Mesodermal cell (in vitro differentiated cells): ENCODE measurements around the gene STPG3.
"Not testable (repeated sequence)": the region's sequence is repeated elsewhere in the genome, so short reads cannot be mapped to it uniquely, and the experiment has no call there.

Experiments
- H3K27ac ChIP-seq: 2 replicates; pipeline ENCODE4 v1.7.0; 2013; ENCODE audit warnings: mild to moderate bottlenecking, low read depth, low read length, moderate library complexity; ENCODE audit not compliant: severe bottlenecking
- H3K36me3 ChIP-seq: 2 replicates; pipeline ENCODE4 v1.7.1; 2013; ENCODE audit warnings: mild to moderate bottlenecking, low read length, moderate library complexity; ENCODE audit not compliant: control insufficient read depth, insufficient read depth
- H3K4me1 ChIP-seq: one replicate; pipeline ENCODE4 v1.7.1; 2013; ENCODE audit warnings: mild to moderate bottlenecking, low read length; ENCODE audit not compliant: insufficient read depth, control insufficient read depth, poor library complexity, severe bottlenecking
- H3K4me3 ChIP-seq: 2 replicates; pipeline ENCODE4 v1.7.0; 2013; ENCODE audit warnings: low read length, control low read depth, mild to moderate bottlenecking; ENCODE audit not compliant: insufficient read depth, poor library complexity, severe bottlenecking; ENCODE audit errors: extremely low read depth
- H3K9me3 ChIP-seq: 2 replicates; pipeline ENCODE4 v1.7.1; 2013; ENCODE audit warnings: mild to moderate bottlenecking, low read length, moderate library complexity; ENCODE audit not compliant: control insufficient read depth
- WGBS, 2 experiments: methylation state at CpG; one replicate each; pipeline ENCODE4 v1.1.5; 2013; ENCODE audit warnings: missing lambda C conversion rate in 2 of 2; ENCODE audit not compliant: insufficient coverage in 2 of 2; 5-methylcytosine and 5-hydroxymethylcytosine counted together

The STPG3 gene

GRCh38 chr9:137236238-137236935, 14.7 kb upstream of the STPG3 start:
- no peak overlapping the region for H3K27ac ChIP-seq
- H3K4me3 ChIP-seq: no peak overlapping the region
- no peaks in the 10 kb centered on the region for H3K36me3 ChIP-seq
- no peaks in the 10 kb centered on the region for H3K9me3 ChIP-seq
- 34 to 39% methylated on average over 28 to 29 of the region's 31 CpGs for WGBS, 2 experiments
- H3K4me1 ChIP-seq: peaks cover 5% of the 10 kb centered on the region

GRCh38 chr9:137236936-137237421, 14.1 kb upstream of the STPG3 start:
- peaks cover 5% of the 10 kb centered on the region for H3K36me3 ChIP-seq
- H3K9me3 ChIP-seq: no peaks in the 10 kb centered on the region
- 71 to 75% methylated on average over 9 to 10 of the region's 11 CpGs for WGBS, 2 experiments
- no peak overlapping the region for H3K27ac ChIP-seq
- H3K4me3 ChIP-seq: no peak overlapping the region
- peaks cover 5% of the 10 kb centered on the region for H3K4me1 ChIP-seq

- no peaks in the 10 kb centered on the region for H3K9me3 ChIP-seq
- peaks cover 12% of the 10 kb centered on the region for H3K4me1 ChIP-seq
- H3K36me3 ChIP-seq: peaks cover 16% of the 10 kb centered on the region
- H3K4me3 ChIP-seq: no peak overlapping the region
- WGBS, 2 experiments: 78 to 83% methylated on average over 11 of the region's 13 CpGs
- no peak overlapping the region for H3K27ac ChIP-seq
These were observed 13.0 kb upstream of the STPG3 start for GRCh38 chr9:137237759-137238726.

GRCh38 chr9:137239541-137240200, 11.4 kb upstream of the STPG3 start:
- H3K36me3 ChIP-seq: peaks cover 27% of the 10 kb centered on the region
- peak overlapping the region; percentile 91 for H3K27ac ChIP-seq
- WGBS, 2 experiments: 82 to 83% methylated on average over 4 to 9 of the region's 27 CpGs
- H3K4me1 ChIP-seq: peaks cover 12% of the 10 kb centered on the region
- H3K4me3 ChIP-seq: peak overlapping the region; percentile 71
- not testable (repeated sequence) for H3K9me3 ChIP-seq

- H3K9me3 ChIP-seq: no peaks in the 10 kb centered on the region
These were observed 10.7 kb upstream of the STPG3 start for GRCh38 chr9:137240318-137240840.

GRCh38 chr9:137240841-137241489, 10.1 kb upstream of the STPG3 start, which contains the start of gene TUBB4B:
Gene TUBB4B (plus strand): TSS chr9:137241287. CDS start chr9:137241361, 74 bp downstream.
- Histone ChIP-seq H3K9me3 (no peaks in the 10 kb centered on the region), H3K4me1 (peaks cover 12% of the 10 kb centered on the region), H3K36me3 (peaks cover 27% of the 10 kb centered on the region), H3K4me3 (peak within 1 kb of the TSS; percentile 93), H3K27ac (peak within 1 kb of the TSS; percentile 91)
- WGBS, 2 experiments: 0 to 1% methylated on average over 48 to 62 of the region's 67 CpGs

More at GRCh38 chr9:137240318-137240840, 10.7 kb upstream of the STPG3 start:
- peaks cover 12% of the 10 kb centered on the region for H3K4me1 ChIP-seq
- 0% methylated on average over 32 to 42 of the region's 58 CpGs for WGBS, 2 experiments
- H3K36me3 ChIP-seq: peaks cover 27% of the 10 kb centered on the region
- peak overlapping the region; percentile 71 for H3K4me3 ChIP-seq
- peak overlapping the region; percentile 91 for H3K27ac ChIP-seq

GRCh38 chr9:137241490-137242268, 9.4 kb upstream of the STPG3 start:
- peaks cover 10% of the 10 kb centered on the region for H3K4me1 ChIP-seq
- 2 to 6% methylated on average over 39 to 71 of the region's 83 CpGs for WGBS, 2 experiments
- peak overlapping the region; percentile 93 for H3K4me3 ChIP-seq
- peaks cover 27% of the 10 kb centered on the region for H3K36me3 ChIP-seq
- H3K9me3 ChIP-seq: no peaks in the 10 kb centered on the region
- peak overlapping the region; percentile 67 for H3K27ac ChIP-seq

- Histone ChIP-seq H3K9me3 (no peaks in the 10 kb centered on the region), H3K4me3 (peak overlapping the region; percentile 93), H3K27ac (no peak overlapping the region), H3K4me1 (peaks cover 8% of the 10 kb centered on the region), H3K36me3 (peaks cover 27% of the 10 kb centered on the region)
- 86 to 87% methylated on average over 34 to 35 of the region's 36 CpGs for WGBS, 2 experiments
These were observed 8.6 kb upstream of the STPG3 start for GRCh38 chr9:137242269-137243203.

- not testable (repeated sequence) for H3K4me3 ChIP-seq, H3K27ac ChIP-seq, H3K9me3 ChIP-seq, H3K4me1 ChIP-seq
- WGBS, 2 experiments: 95 to 98% methylated on average over 7 to 10 of the region's 18 CpGs
- peaks cover 27% of the 10 kb centered on the region for H3K36me3 ChIP-seq
These were observed 7.8 kb upstream of the STPG3 start for GRCh38 chr9:137243266-137243625.
